Measurements from ENCODE around the gene KCNIP1.

GRCh38 chr5:170773024-170773985 lies 269.5 kb downstream of the KCNIP1 start:
- TF ChIP-seq PBX3 (IDR thresholded peaks at IDR 0.05) (no peak), CTCF (IDR thresholded peaks at IDR 0.05) (no peak), EHMT2 (IDR thresholded peaks at IDR 0.05; ENCODE audit: low read depth) (no peak), ZFP36 (IDR thresholded peaks at IDR 0.05; ENCODE audit: borderline replicate concordance, partially characterized antibody) (no peak), RNF2 (IDR thresholded peaks at IDR 0.05; ENCODE audit: borderline replicate concordance, low read depth) (no peak), POLR2A (IDR thresholded peaks at IDR 0.05; ENCODE audit: low read length) (no peak), MYC (IDR thresholded peaks at IDR 0.05; ENCODE audit: borderline replicate concordance, low read length) (no peak), MAX (IDR thresholded peaks at IDR 0.05) (no peak), REST (IDR thresholded peaks at IDR 0.05) (no peak), MAFK (IDR thresholded peaks at IDR 0.05; ENCODE audit: partially characterized antibody) (no peak)
